HepG2 (cell line): ENCODE results near the gene GART. TPM values are rescaled to one million over a fixed set of nuclear protein-coding genes. Genes with fewer than 3 reads are reported as not detected.

Source experiments
- CC2D1A ChIP-seq: sonication (generic); formaldehyde crosslinking; IDR thresholded peaks from 2 replicates; pipeline ENCODE4 v1.8.1; 2023; ENCODE audit warnings: mild to moderate bottlenecking, missing genetic modification reagents
- NCOA2 ChIP-seq: sonication (generic); formaldehyde crosslinking; IDR thresholded peaks from 2 replicates; pipeline ENCODE4 v1.8.0; 2022; ENCODE audit warnings: inconsistent platforms
- NR2F6 ChIP-seq, 2 experiments: IDR thresholded peaks; 2 replicates each; pipeline ENCODE4 v1.6.1; 2016; ENCODE audit warnings: antibody characterized with exemption in 1 of 2, mild to moderate bottlenecking in 1 of 2
- PCBP1 ChIP-seq: fragments of 200-400 bp; formaldehyde crosslinking; IDR thresholded peaks from 2 replicates; pipeline ENCODE4 v1.6.1; 2017; ENCODE audit warnings: mild to moderate bottlenecking, low read depth, low read length, borderline replicate concordance
- PRPF4 ChIP-seq: fragments of 200-400 bp; formaldehyde crosslinking; IDR thresholded peaks from 2 replicates; pipeline ENCODE4 v1.6.1; 2016; ENCODE audit warnings: low read length, low read depth; ENCODE audit not compliant: poor library complexity, severe bottlenecking
- RFX1 ChIP-seq: fragments of 450-650 bp; IDR thresholded peaks from 2 replicates; pipeline ENCODE4 v1.6.1; 2017
- SYNCRIP ChIP-seq: fragments of 200-400 bp; formaldehyde crosslinking; IDR thresholded peaks from 2 replicates; pipeline ENCODE4 v1.6.1; 2018; ENCODE audit warnings: mild to moderate bottlenecking, low read depth, low read length; ENCODE audit not compliant: insufficient read depth
- ZBTB20 ChIP-seq: sonication (generic); formaldehyde crosslinking; IDR thresholded peaks from 2 replicates; pipeline ENCODE4 v1.8.1; 2023; ENCODE audit warnings: missing genetic modification reagents, low read depth, mild to moderate bottlenecking, borderline replicate concordance
- ZC3H13 ChIP-seq: sonication (generic); formaldehyde crosslinking; IDR thresholded peaks from 2 replicates; pipeline ENCODE4 v1.8.1; 2023; ENCODE audit warnings: mild to moderate bottlenecking, missing genetic modification reagents, moderate library complexity
- ZKSCAN5 ChIP-seq: sonication (generic); formaldehyde crosslinking; IDR thresholded peaks from 2 replicates; pipeline ENCODE4 v1.5.1; 2020; ENCODE audit warnings: mild to moderate bottlenecking, missing genetic modification reagents
- polyA plus RNA-seq, 8 experiments: library from polyadenylated mRNA; depleted of rRNA in 3 of 8; stranded (reverse) in 7 of 8; unstranded in 1 of 8; fragments of >200 nt; fragmentation: Illumina TruSeq in 4 of 8; extraction: Trizol in 4 of 8; gene quantifications; 2 replicates each; pipeline versions ENCODE4 v1.2.1 to v1.2.3, GENCODE V29; 2011 to 2016; ENCODE audit warnings: low read depth in 4 of 8, missing spikeins in 1 of 8, mixed read lengths in 1 of 8; ENCODE audit not compliant: insufficient read depth in 1 of 8
- total RNA-seq, 5 experiments: library from RNA; depleted of rRNA; stranded (reverse); fragments of >200 nt; fragmentation: Illumina TruSeq; extraction: Trizol; gene quantifications; 2 replicates each; pipeline ENCODE4 v1.2.3, GENCODE V29; 2016; ENCODE audit warnings: low read depth in 1 of 5
- TF ChIP-seq, protein P1 (sequence below): sonication (generic); formaldehyde crosslinking; IDR thresholded peaks from 2 replicates; pipeline ENCODE4 v1.5.0; 2020; ENCODE audit warnings: mild to moderate bottlenecking, missing genetic modification reagents, borderline replicate concordance
- TF ChIP-seq, protein P2 (sequence below): sonication (generic); formaldehyde crosslinking; IDR thresholded peaks from 2 replicates; pipeline ENCODE4 v1.8.1; 2022; ENCODE audit warnings: mild to moderate bottlenecking, missing genetic modification reagents
- TF ChIP-seq, protein P3 (sequence below): sonication (generic); formaldehyde crosslinking; IDR thresholded peaks from 2 replicates; pipeline ENCODE4 v1.4.0; 2020; ENCODE audit warnings: missing genetic modification reagents, borderline replicate concordance
- TF ChIP-seq, protein P4 (sequence below): IDR thresholded peaks from 2 replicates; pipeline ENCODE4 v1.6.1; 2016; ENCODE audit warnings: low read depth, control low read depth
- TF ChIP-seq, protein P5 (sequence below), 2 experiments: sonication (generic) in 1 of 2; formaldehyde crosslinking in 1 of 2; IDR thresholded peaks; 2 replicates each; pipeline versions ENCODE4 v1.4.0 to v1.6.1; 2018 to 2020; ENCODE audit warnings: missing genetic modification reagents in 2 of 2, borderline replicate concordance in 1 of 2, low read depth in 1 of 2, mild to moderate bottlenecking in 1 of 2, missing biosample characterization in 1 of 2
- TF ChIP-seq, protein P6 (sequence below): sonication (generic); formaldehyde crosslinking; IDR thresholded peaks from 2 replicates; pipeline ENCODE4 v1.4.0; 2020; ENCODE audit warnings: mild to moderate bottlenecking, missing genetic modification reagents

The GART gene
- total and polyA plus RNA-seq, 2 of the 13 experiments (the other 11 are each of a cell fraction or from before 2014, with no cell fraction given) = 17.9 to 109 TPM

DNA sequence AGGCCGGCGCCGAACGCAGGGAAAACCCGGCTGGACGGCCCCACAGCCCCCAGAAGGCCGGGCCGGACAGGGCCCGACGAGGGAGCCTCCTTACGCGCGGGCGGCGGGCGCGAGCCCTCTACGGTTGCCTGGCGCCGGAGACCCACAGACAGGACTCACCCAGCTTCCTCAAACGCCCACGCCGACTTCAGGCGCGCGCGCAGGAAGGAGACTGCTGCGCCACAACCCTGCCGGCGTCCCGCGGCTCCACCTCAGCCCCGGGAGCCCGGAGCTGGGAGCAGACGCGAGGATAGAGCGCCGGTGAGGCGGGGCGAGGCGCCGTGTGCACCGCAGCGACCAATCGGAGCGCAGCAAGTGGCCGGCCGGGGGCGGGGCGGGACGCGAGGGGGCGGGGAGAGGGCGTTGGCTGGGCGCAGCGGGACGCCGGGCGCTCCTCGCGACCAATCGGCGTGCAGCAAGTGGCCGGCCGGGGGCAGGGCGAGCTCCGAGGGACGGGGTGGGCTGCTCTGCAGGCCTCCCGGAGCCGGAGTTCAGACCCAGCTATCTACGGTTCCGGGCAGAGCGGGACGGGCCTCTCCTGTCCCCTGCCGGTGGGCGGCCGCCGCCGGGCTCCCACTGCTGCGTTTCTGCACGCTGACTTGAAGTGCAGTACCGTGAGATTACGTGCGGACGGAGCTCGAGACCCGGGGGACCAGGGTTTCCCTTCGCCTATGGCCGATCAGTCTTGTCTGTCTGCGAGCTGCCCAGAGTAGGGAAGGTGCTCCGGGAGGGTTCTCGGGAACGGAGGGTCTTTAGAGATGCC is 62.0 kb downstream of the GART start, which contains the start of gene TMEM50B (continued):
- TF ChIP-seq, protein P1, sequence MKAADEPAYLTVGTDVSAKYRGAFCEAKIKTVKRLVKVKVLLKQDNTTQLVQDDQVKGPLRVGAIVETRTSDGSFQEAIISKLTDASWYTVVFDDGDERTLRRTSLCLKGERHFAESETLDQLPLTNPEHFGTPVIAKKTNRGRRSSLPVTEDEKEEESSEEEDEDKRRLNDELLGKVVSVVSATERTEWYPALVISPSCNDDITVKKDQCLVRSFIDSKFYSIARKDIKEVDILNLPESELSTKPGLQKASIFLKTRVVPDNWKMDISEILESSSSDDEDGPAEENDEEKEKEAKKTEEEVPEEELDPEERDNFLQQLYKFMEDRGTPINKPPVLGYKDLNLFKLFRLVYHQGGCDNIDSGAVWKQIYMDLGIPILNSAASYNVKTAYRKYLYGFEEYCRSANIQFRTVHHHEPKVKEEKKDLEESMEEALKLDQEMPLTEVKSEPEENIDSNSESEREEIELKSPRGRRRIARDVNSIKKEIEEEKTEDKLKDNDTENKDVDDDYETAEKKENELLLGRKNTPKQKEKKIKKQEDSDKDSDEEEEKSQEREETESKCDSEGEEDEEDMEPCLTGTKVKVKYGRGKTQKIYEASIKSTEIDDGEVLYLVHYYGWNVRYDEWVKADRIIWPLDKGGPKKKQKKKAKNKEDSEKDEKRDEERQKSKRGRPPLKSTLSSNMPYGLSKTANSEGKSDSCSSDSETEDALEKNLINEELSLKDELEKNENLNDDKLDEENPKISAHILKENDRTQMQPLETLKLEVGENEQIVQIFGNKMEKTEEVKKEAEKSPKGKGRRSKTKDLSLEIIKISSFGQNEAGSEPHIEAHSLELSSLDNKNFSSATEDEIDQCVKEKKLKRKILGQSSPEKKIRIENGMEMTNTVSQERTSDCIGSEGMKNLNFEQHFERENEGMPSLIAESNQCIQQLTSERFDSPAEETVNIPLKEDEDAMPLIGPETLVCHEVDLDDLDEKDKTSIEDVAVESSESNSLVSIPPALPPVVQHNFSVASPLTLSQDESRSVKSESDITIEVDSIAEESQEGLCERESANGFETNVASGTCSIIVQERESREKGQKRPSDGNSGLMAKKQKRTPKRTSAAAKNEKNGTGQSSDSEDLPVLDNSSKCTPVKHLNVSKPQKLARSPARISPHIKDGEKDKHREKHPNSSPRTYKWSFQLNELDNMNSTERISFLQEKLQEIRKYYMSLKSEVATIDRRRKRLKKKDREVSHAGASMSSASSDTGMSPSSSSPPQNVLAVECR = peak; percentile 82; the same call in 1 of the 2 replicates
- no peak for TF ChIP-seq PRPF4
- TF ChIP-seq, protein P2, sequence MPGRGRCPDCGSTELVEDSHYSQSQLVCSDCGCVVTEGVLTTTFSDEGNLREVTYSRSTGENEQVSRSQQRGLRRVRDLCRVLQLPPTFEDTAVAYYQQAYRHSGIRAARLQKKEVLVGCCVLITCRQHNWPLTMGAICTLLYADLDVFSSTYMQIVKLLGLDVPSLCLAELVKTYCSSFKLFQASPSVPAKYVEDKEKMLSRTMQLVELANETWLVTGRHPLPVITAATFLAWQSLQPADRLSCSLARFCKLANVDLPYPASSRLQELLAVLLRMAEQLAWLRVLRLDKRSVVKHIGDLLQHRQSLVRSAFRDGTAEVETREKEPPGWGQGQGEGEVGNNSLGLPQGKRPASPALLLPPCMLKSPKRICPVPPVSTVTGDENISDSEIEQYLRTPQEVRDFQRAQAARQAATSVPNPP (CRISPR knock-in tag) = no peak
- TF ChIP-seq RFX1 = no peak
- TF ChIP-seq ZKSCAN5 (CRISPR knock-in tag) = no peak
- TF ChIP-seq CC2D1A (CRISPR knock-in tag) = no peak
- no peak for TF ChIP-seq NCOA2 (CRISPR knock-in tag)
- TF ChIP-seq, protein P3, sequence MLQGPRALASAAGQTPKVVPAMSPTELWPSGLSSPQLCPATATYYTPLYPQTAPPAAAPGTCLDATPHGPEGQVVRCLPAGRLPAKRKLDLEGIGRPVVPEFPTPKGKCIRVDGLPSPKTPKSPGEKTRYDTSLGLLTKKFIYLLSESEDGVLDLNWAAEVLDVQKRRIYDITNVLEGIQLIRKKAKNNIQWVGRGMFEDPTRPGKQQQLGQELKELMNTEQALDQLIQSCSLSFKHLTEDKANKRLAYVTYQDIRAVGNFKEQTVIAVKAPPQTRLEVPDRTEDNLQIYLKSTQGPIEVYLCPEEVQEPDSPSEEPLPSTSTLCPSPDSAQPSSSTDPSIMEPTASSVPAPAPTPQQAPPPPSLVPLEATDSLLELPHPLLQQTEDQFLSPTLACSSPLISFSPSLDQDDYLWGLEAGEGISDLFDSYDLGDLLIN (CRISPR knock-in tag) = no peak; the same call in 1 of the 2 replicates
- TF ChIP-seq ZBTB20 (CRISPR knock-in tag) = no peak
- TF ChIP-seq, protein P4, sequence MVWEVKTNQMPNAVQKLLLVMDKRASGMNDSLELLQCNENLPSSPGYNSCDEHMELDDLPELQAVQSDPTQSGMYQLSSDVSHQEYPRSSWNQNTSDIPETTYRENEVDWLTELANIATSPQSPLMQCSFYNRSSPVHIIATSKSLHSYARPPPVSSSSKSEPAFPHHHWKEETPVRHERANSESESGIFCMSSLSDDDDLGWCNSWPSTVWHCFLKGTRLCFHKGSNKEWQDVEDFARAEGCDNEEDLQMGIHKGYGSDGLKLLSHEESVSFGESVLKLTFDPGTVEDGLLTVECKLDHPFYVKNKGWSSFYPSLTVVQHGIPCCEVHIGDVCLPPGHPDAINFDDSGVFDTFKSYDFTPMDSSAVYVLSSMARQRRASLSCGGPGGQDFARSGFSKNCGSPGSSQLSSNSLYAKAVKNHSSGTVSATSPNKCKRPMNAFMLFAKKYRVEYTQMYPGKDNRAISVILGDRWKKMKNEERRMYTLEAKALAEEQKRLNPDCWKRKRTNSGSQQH (CRISPR knock-in tag) = peak; percentile 58; the same call in 1 of the 2 replicates
- TF ChIP-seq, protein P5, sequence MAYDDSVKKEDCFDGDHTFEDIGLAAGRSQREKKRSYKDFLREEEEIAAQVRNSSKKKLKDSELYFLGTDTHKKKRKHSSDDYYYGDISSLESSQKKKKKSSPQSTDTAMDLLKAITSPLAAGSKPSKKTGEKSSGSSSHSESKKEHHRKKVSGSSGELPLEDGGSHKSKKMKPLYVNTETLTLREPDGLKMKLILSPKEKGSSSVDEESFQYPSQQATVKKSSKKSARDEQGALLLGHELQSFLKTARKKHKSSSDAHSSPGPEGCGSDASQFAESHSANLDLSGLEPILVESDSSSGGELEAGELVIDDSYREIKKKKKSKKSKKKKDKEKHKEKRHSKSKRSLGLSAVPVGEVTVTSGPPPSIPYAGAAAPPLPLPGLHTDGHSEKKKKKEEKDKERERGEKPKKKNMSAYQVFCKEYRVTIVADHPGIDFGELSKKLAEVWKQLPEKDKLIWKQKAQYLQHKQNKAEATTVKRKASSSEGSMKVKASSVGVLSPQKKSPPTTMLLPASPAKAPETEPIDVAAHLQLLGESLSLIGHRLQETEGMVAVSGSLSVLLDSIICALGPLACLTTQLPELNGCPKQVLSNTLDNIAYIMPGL (CRISPR knock-in tag; IDR thresholded peaks at IDR 0.05; ENCODE audit: borderline replicate concordance in 1 of 2, low read depth in 1 of 2) = peak in 1 of 2 experiments; percentile 78; a peak in 2 of 4 replicates
- no peak for TF ChIP-seq PCBP1
- peak; percentile 63 for TF ChIP-seq ZC3H13 (CRISPR knock-in tag)
- TF ChIP-seq NR2F6 (IDR thresholded peaks at IDR 0.05) = no peak
- TF ChIP-seq NR2F6 (CRISPR knock-in tag; IDR thresholded peaks at IDR 0.05) = peak; percentile 28; the same call in 1 of the 2 replicates
- TF ChIP-seq, protein P6, sequence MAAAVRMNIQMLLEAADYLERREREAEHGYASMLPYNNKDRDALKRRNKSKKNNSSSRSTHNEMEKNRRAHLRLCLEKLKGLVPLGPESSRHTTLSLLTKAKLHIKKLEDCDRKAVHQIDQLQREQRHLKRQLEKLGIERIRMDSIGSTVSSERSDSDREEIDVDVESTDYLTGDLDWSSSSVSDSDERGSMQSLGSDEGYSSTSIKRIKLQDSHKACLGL (CRISPR knock-in tag) = peak; percentile 27; the same call in 1 of the 2 replicates
- TF ChIP-seq SYNCRIP = no peak
